NCI-H446 (cell line): ENCODE measurements around the gene PAQR8.

Experiments
- DNase-seq, 2 experiments: peaks; one replicate each; lab custom pipeline; 2025; lab: John Stamatoyannopoulos, UW

Gene PAQR8

GRCh38 chr6:52361945-52362442 is at the start of gene PAQR8:
PAQR8 (plus strand) TSS chr6:52362151; CDS start chr6:52403214, 41,063 bp downstream.
- DNase-seq: peak in 1 of 2 experiments; percentile 73

- no peak for DNase-seq
Observed at GRCh38 chr6:52312461-52312860, 49.5 kb upstream of the PAQR8 start.

- no peak for DNase-seq
Observed at GRCh38 chr6:52314752-52315151, 47.2 kb upstream of the PAQR8 start.

- no peak for DNase-seq
Observed at GRCh38 chr6:52317211-52317610, 44.7 kb upstream of the PAQR8 start.

- no peak for DNase-seq
Observed at GRCh38 chr6:52317841-52318581, 43.9 kb upstream of the PAQR8 start.

GRCh38 chr6:52324189-52324588 is 37.8 kb upstream of the PAQR8 start:
- no peak for DNase-seq

GRCh38 chr6:52325695-52326471 is 36.1 kb upstream of the PAQR8 start:
- no peak for DNase-seq

GRCh38 chr6:52326540-52327364 is 35.2 kb upstream of the PAQR8 start:
- DNase-seq: no peak

GRCh38 chr6:52328303-52328662 is 33.7 kb upstream of the PAQR8 start:
- no peak for DNase-seq

GRCh38 chr6:52328729-52329128 is 33.2 kb upstream of the PAQR8 start:
- DNase-seq: no peak

- DNase-seq: no peak
Observed at GRCh38 chr6:52330470-52330869, 31.5 kb upstream of the PAQR8 start.

GRCh38 chr6:52331793-52332457 is 30.0 kb upstream of the PAQR8 start:
- DNase-seq: no peak

GRCh38 chr6:52333840-52334200 is 28.1 kb upstream of the PAQR8 start:
- no peak for DNase-seq

GRCh38 chr6:52335576-52335975 is 26.4 kb upstream of the PAQR8 start:
- DNase-seq: no peak

- DNase-seq: no peak
Observed at GRCh38 chr6:52336919-52337561, 24.9 kb upstream of the PAQR8 start.

GRCh38 chr6:52337633-52338290 is 24.2 kb upstream of the PAQR8 start:
- DNase-seq: no peak

GRCh38 chr6:52340603-52340880 is 21.4 kb upstream of the PAQR8 start:
- DNase-seq: no peak

GRCh38 chr6:52341561-52342260 is 20.2 kb upstream of the PAQR8 start:
- no peak for DNase-seq

GRCh38 chr6:52345311-52345710 is 16.6 kb upstream of the PAQR8 start:
- DNase-seq: no peak

GRCh38 chr6:52346503-52346902 is 15.4 kb upstream of the PAQR8 start:
- no peak for DNase-seq
